Tibial artery (tissue), 4 donors: ENCODE measurements around the gene ETV2.
"Not testable (repeated sequence)": the region's sequence is repeated elsewhere in the genome, so short reads cannot be mapped to it uniquely, and the experiment has no call there.

Experiments
- DNase-seq, 2 donors: peaks; one replicate each; pipeline ENCODE4 v3.0.0-alpha.2; 2019
- H3K27ac ChIP-seq, 2 donors: fragments of 200-600 bp; sonication (generic) in 1 of 2; 1 replicate in 1 of 2; 2 replicates in 1 of 2; pipeline ENCODE4 v1.5.1; 2018 to 2019; ENCODE audit warnings: mild to moderate bottlenecking in 1 of 2
- H3K27me3 ChIP-seq, 2 donors: fragments of 200-600 bp; sonication (generic) in 1 of 2; one replicate each; pipeline versions ENCODE4 v1.5.1 to v1.6.0; 2016 to 2019
- H3K36me3 ChIP-seq, 3 donors: fragments of 200-600 bp; sonication (generic) in 2 of 3; one replicate each; pipeline ENCODE4 v1.5.1; 2016 to 2019; ENCODE audit warnings: mild to moderate bottlenecking in 2 of 3
- H3K4me1 ChIP-seq, 4 donors: fragments of 200-600 bp; sonication (generic) in 2 of 4; 1 replicate in 3 of 4; 2 replicates in 1 of 4; pipeline ENCODE4 v1.5.1; 2016 to 2019
- H3K4me3 ChIP-seq, 2 donors: fragments of 200-600 bp; sonication (generic) in 1 of 2; 1 replicate in 1 of 2; 2 replicates in 1 of 2; pipeline ENCODE4 v1.5.1; 2018 to 2019; ENCODE audit warnings: mild to moderate bottlenecking in 2 of 2
- H3K9me3 ChIP-seq, 3 donors: fragments of 200-600 bp; sonication (generic) in 1 of 3; one replicate each; pipeline ENCODE4 v1.5.1; 2016 to 2019
- intact Hi-C: fragments of 100-400 bp; cut with DNase I; formaldehyde crosslinking; loops from one replicate; pipeline ENCODE4 v1.15.0; 2023; ENCODE audit warnings: low total_unique reads
- TF ChIP-seq, protein P1 (sequence below), 2 experiments: fragments of 200-600 bp in 1 of 2; fragments of 450-650 bp in 1 of 2; IDR thresholded peaks; one replicate each; pipeline ENCODE4 v1.5.1; 2017 to 2019; ENCODE audit warnings: antibody characterized with exemption in 2 of 2, mild to moderate bottlenecking in 1 of 2, moderate library complexity in 1 of 2

Gene ETV2

DNA sequence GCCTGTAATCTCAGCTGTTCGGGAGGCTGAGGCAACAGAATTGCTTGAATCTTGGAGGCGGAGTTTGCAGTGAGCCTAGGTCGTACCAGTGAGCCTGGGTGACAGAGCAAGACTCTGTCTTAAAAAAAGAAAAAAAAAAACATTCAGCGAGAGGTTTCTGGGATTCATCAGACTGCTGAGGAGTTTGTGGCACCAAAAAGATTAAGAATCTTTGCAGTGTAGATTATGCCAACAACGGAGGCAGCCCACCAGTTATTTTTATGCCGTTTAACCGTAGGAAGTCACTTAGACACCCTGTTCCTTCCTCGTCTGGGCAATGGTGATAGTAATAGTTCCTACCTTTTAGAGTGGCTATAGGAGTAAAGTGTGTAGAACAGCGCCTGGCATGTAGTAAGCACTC, 9.0 kb downstream of the ETV2 start:
- Histone ChIP-seq H3K4me3 (no peak overlapping the region), H3K27me3 (no peaks in the 10 kb centered on the region)
- intact Hi-C loops = no loop called here

GRCh38 chr19:35654828-35655227, 13.3 kb downstream of the ETV2 start:
- intact Hi-C loops, H3K9me3 ChIP-seq, H3K4me1 ChIP-seq, H3K27ac ChIP-seq, DNase-seq, H3K27me3 ChIP-seq, H3K4me3 ChIP-seq: not testable (repeated sequence)
- H3K36me3 ChIP-seq = peaks cover 70 to 99% (median 85%) of the 10 kb centered on the region in 3 donors

More for the DNA sequence above, 9.0 kb downstream of the ETV2 start:
- Histone ChIP-seq H3K36me3 (peaks cover 29 to 57% (median 46%) of the 10 kb centered on the region in 3 donors), H3K9me3 (no peaks in the 10 kb centered on the region), H3K4me1 (peaks cover 0 to 26% (median 15%) of the 10 kb centered on the region in 4 donors), H3K27ac (no peak overlapping the region)
- DNase-seq = no peak
- TF ChIP-seq, protein P1, sequence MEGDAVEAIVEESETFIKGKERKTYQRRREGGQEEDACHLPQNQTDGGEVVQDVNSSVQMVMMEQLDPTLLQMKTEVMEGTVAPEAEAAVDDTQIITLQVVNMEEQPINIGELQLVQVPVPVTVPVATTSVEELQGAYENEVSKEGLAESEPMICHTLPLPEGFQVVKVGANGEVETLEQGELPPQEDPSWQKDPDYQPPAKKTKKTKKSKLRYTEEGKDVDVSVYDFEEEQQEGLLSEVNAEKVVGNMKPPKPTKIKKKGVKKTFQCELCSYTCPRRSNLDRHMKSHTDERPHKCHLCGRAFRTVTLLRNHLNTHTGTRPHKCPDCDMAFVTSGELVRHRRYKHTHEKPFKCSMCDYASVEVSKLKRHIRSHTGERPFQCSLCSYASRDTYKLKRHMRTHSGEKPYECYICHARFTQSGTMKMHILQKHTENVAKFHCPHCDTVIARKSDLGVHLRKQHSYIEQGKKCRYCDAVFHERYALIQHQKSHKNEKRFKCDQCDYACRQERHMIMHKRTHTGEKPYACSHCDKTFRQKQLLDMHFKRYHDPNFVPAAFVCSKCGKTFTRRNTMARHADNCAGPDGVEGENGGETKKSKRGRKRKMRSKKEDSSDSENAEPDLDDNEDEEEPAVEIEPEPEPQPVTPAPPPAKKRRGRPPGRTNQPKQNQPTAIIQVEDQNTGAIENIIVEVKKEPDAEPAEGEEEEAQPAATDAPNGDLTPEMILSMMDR (IDR thresholded peaks at IDR 0.05) = no peak

GRCh38 chr19:35655600-35655999, 14.1 kb downstream of the ETV2 start:
- no peaks in the 10 kb centered on the region for H3K9me3 ChIP-seq
- H3K36me3 ChIP-seq = peaks cover 77 to 100% (median 93%) of the 10 kb centered on the region in 3 donors
- TF ChIP-seq, protein P1 (IDR thresholded peaks at IDR 0.05) = no peak
- no peaks in the 10 kb centered on the region for H3K27me3 ChIP-seq
- DNase-seq = no peak
- H3K4me1 ChIP-seq = no peaks in the 10 kb centered on the region
- no peak overlapping the region for H3K4me3 ChIP-seq
- H3K27ac ChIP-seq = no peak overlapping the region
- intact Hi-C loops = no loop called here

DNA sequence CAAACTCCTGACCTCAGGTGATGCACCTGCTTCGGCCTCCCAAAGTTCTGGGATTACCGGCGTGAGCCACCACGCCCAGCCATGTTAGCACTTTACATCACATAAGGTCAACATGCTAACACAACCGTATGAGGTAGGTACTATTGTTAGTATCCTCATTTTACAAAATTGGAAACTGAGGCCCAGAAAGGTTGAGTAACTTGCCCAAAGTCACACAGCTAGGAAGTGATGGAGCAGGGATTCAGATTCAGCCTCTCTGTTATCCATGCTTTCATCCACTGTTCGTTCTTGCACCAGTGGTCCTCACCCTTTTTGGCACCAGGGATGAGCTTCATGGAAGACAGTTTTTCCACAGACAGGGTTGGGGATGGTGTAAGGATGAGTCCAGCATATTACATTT, 15.2 kb downstream of the ETV2 start:
- TF ChIP-seq, protein P1 (IDR thresholded peaks at IDR 0.05) = no peak
- Histone ChIP-seq H3K4me3 (no peak overlapping the region), H3K36me3 (peaks cover 86 to 100% (median 93%) of the 10 kb centered on the region in 3 donors), H3K9me3 (no peaks in the 10 kb centered on the region), H3K27ac (no peak overlapping the region), H3K4me1 (no peaks in the 10 kb centered on the region), H3K27me3 (no peaks in the 10 kb centered on the region)
- intact Hi-C loops = no loop called here
- no peak for DNase-seq

- intact Hi-C loops = no loop called here
- DNase-seq = no peak
- H3K36me3 ChIP-seq = peaks cover 80 to 95% (median 87%) of the 10 kb centered on the region in 3 donors
- no peaks in the 10 kb centered on the region for H3K4me1 ChIP-seq
- H3K27ac ChIP-seq = no peak overlapping the region
- H3K27me3 ChIP-seq = no peaks in the 10 kb centered on the region
- H3K9me3 ChIP-seq = no peaks in the 10 kb centered on the region
- TF ChIP-seq, protein P1 (IDR thresholded peaks at IDR 0.05) = no peak
- H3K4me3 ChIP-seq = no peak overlapping the region
These were observed 16.6 kb downstream of the ETV2 start for GRCh38 chr19:35657904-35658700.

DNA sequence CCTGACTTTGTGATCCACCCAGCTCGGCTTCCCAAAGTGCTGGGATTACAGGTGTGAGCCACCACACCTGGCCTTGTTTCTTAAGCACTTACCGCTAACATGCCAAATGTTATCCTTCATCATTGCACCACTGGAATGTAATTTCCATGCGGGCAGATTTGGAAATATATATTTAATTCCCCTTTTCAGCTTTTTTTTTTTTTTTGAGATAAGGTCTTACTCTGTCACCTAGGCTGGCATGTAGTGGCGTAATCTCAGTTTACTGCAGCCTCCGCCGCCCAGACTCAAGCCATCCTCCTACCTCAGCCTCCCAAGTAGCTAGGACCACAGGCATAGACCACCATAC, 20.4 kb downstream of the ETV2 start:
- Histone ChIP-seq H3K36me3 (peaks cover 57 to 71% (median 58%) of the 10 kb centered on the region in 3 donors), H3K27me3 (no peaks in the 10 kb centered on the region), H3K4me3 (no peak overlapping the region), H3K4me1 (no peaks in the 10 kb centered on the region), H3K27ac (no peak overlapping the region), H3K9me3 (no peaks in the 10 kb centered on the region)
- intact Hi-C loops = no loop called here
- TF ChIP-seq, protein P1 (IDR thresholded peaks at IDR 0.05) = no peak
- DNase-seq = no peak
